Measurements from ENCODE around the gene ANO10. TPM values are rescaled to one million over a fixed set of nuclear protein-coding genes. Genes with fewer than 3 reads are reported as not detected.
"Not testable (repeated sequence)": the region's sequence is repeated elsewhere in the genome, so short reads cannot be mapped to it uniquely, and the experiment has no call there.

The ANO10 gene
- total RNA-seq, 1 donor from 2014 or later, result 6.0 TPM

GRCh38 chr3:43366885-43367284 is 254.9 kb downstream of the ANO10 start:
- no peaks in the 10 kb centered on the region for H3K36me3 Mint-ChIP-seq (ENCODE audit: low read depth)
- no peaks in the 10 kb centered on the region for H3K27me3 Mint-ChIP-seq
- H3K27ac Mint-ChIP-seq, result no peak overlapping the region
- intact Hi-C loops (cut with micrococcal nuclease), result no loop called here
- no peaks in the 10 kb centered on the region for H3K9me3 Mint-ChIP-seq
- no peak for DNase-seq
- H3K4me3 Mint-ChIP-seq, result no peak overlapping the region
- no peaks in the 10 kb centered on the region for H3K4me1 Mint-ChIP-seq

- no peaks in the 10 kb centered on the region for H3K36me3 Mint-ChIP-seq (ENCODE audit: low read depth)
- H3K9me3 Mint-ChIP-seq, result no peaks in the 10 kb centered on the region
- no peaks in the 10 kb centered on the region for H3K27me3 Mint-ChIP-seq
- intact Hi-C loops (cut with micrococcal nuclease), result no loop called here
- no peak overlapping the region for H3K27ac Mint-ChIP-seq
- no peaks in the 10 kb centered on the region for H3K4me1 Mint-ChIP-seq
- DNase-seq, result no peak
- H3K4me3 Mint-ChIP-seq, result no peak overlapping the region
Measured at GRCh38 chr3:43366481-43366880, 255.3 kb downstream of the ANO10 start.

- no peak for DNase-seq
- Mint-ChIP-seq H3K4me1 (no peaks in the 10 kb centered on the region), H3K27ac (no peak overlapping the region), H3K4me3 (no peak overlapping the region), H3K36me3 (ENCODE audit: low read depth) (no peaks in the 10 kb centered on the region), H3K27me3 (no peaks in the 10 kb centered on the region), H3K9me3 (no peaks in the 10 kb centered on the region)
- intact Hi-C loops (cut with micrococcal nuclease), result no loop called here
Measured at GRCh38 chr3:43365601-43366305, 256.1 kb downstream of the ANO10 start.

- H3K9me3 Mint-ChIP-seq, result no peaks in the 10 kb centered on the region
- intact Hi-C loops (cut with micrococcal nuclease), result no loop called here
- no peak for DNase-seq
- no peaks in the 10 kb centered on the region for H3K4me1 Mint-ChIP-seq
- no peaks in the 10 kb centered on the region for H3K36me3 Mint-ChIP-seq (ENCODE audit: low read depth)
- H3K27me3 Mint-ChIP-seq, result no peaks in the 10 kb centered on the region
- H3K4me3 Mint-ChIP-seq, result no peak overlapping the region
- H3K27ac Mint-ChIP-seq, result no peak overlapping the region
Measured at GRCh38 chr3:43364926-43365325, 256.9 kb downstream of the ANO10 start.

- no peaks in the 10 kb centered on the region for H3K36me3 Mint-ChIP-seq (ENCODE audit: low read depth)
- H3K4me3 Mint-ChIP-seq, result no peak overlapping the region
- intact Hi-C loops (cut with micrococcal nuclease), result no loop called here
- H3K27me3 Mint-ChIP-seq, result no peaks in the 10 kb centered on the region
- no peak overlapping the region for H3K27ac Mint-ChIP-seq
- DNase-seq, result no peak
- H3K9me3 Mint-ChIP-seq, result no peaks in the 10 kb centered on the region
- H3K4me1 Mint-ChIP-seq, result no peaks in the 10 kb centered on the region
Measured at GRCh38 chr3:43364494-43364893, 257.3 kb downstream of the ANO10 start.

GRCh38 chr3:43363621-43364266 is 258.1 kb downstream of the ANO10 start:
- H3K36me3 Mint-ChIP-seq (ENCODE audit: low read depth), result no peaks in the 10 kb centered on the region
- intact Hi-C loops (cut with micrococcal nuclease), result no loop called here
- no peaks in the 10 kb centered on the region for H3K4me1 Mint-ChIP-seq
- no peak overlapping the region for H3K4me3 Mint-ChIP-seq
- DNase-seq, result no peak
- H3K27ac Mint-ChIP-seq, result no peak overlapping the region
- no peaks in the 10 kb centered on the region for H3K9me3 Mint-ChIP-seq
- H3K27me3 Mint-ChIP-seq, result no peaks in the 10 kb centered on the region

GRCh38 chr3:43362961-43363360 is 258.9 kb downstream of the ANO10 start:
- intact Hi-C loops (cut with micrococcal nuclease), result no loop called here
- DNase-seq, result no peak
- Mint-ChIP-seq H3K4me3 (no peak overlapping the region), H3K36me3 (ENCODE audit: low read depth) (no peaks in the 10 kb centered on the region), H3K27me3 (no peaks in the 10 kb centered on the region), H3K27ac (no peak overlapping the region), H3K9me3 (peaks cover 3% of the 10 kb centered on the region), H3K4me1 (no peaks in the 10 kb centered on the region)

GRCh38 chr3:43362183-43362582 is 259.6 kb downstream of the ANO10 start:
- Mint-ChIP-seq H3K4me3 (no peak overlapping the region), H3K9me3 (peaks cover 10% of the 10 kb centered on the region), H3K27ac (no peak overlapping the region), H3K36me3 (ENCODE audit: low read depth) (peaks cover 3% of the 10 kb centered on the region), H3K4me1 (no peaks in the 10 kb centered on the region), H3K27me3 (no peaks in the 10 kb centered on the region)
- intact Hi-C loops (cut with micrococcal nuclease), result no loop called here
- DNase-seq, result no peak

- Mint-ChIP-seq H3K36me3 (ENCODE audit: low read depth) (peaks cover 4% of the 10 kb centered on the region), H3K4me1 (no peaks in the 10 kb centered on the region), H3K4me3 (no peak overlapping the region), H3K27ac (no peak overlapping the region), H3K9me3 (peaks cover 12% of the 10 kb centered on the region), H3K27me3 (no peaks in the 10 kb centered on the region)
- intact Hi-C loops (cut with micrococcal nuclease), result no loop called here
- DNase-seq, result no peak
Measured at GRCh38 chr3:43361077-43361476, 260.7 kb downstream of the ANO10 start.

- Mint-ChIP-seq H3K36me3 (ENCODE audit: low read depth) (peaks cover 50% of the 10 kb centered on the region), H3K9me3 (peaks cover 43% of the 10 kb centered on the region)
- H3K4me3 Mint-ChIP-seq; H3K27ac Mint-ChIP-seq; DNase-seq; intact Hi-C loops (cut with micrococcal nuclease); H3K4me1 Mint-ChIP-seq; H3K27me3 Mint-ChIP-seq: not testable (repeated sequence)
Measured at GRCh38 chr3:43356033-43356432, 265.8 kb downstream of the ANO10 start.

- intact Hi-C loops (cut with micrococcal nuclease), result no loop called here
- Mint-ChIP-seq H3K27ac (no peak overlapping the region), H3K9me3 (peaks cover 43% of the 10 kb centered on the region), H3K4me3 (no peak overlapping the region), H3K4me1 (peaks cover under 1% of the 10 kb centered on the region), H3K36me3 (ENCODE audit: low read depth) (peaks cover 67% of the 10 kb centered on the region), H3K27me3 (no peaks in the 10 kb centered on the region)
- DNase-seq, result no peak
Measured at GRCh38 chr3:43353923-43354670, 267.7 kb downstream of the ANO10 start.

- H3K4me1 Mint-ChIP-seq, result peaks cover 7% of the 10 kb centered on the region
- no peak for DNase-seq
- intact Hi-C loops (cut with micrococcal nuclease), result no loop called here
- H3K27ac Mint-ChIP-seq, result no peak overlapping the region
- H3K36me3 Mint-ChIP-seq (ENCODE audit: low read depth), result peaks cover 74% of the 10 kb centered on the region
- no peak overlapping the region for H3K4me3 Mint-ChIP-seq
- no peaks in the 10 kb centered on the region for H3K27me3 Mint-ChIP-seq
- peaks cover 41% of the 10 kb centered on the region for H3K9me3 Mint-ChIP-seq
Measured at GRCh38 chr3:43353393-43353792, 268.4 kb downstream of the ANO10 start.

- peaks cover 29% of the 10 kb centered on the region for H3K9me3 Mint-ChIP-seq
- intact Hi-C loops (cut with micrococcal nuclease), result no loop called here
- H3K4me1 Mint-ChIP-seq, result peaks cover 37% of the 10 kb centered on the region
- no peak for DNase-seq
- no peak overlapping the region for H3K4me3 Mint-ChIP-seq
- H3K27me3 Mint-ChIP-seq, result no peaks in the 10 kb centered on the region
- no peak overlapping the region for H3K27ac Mint-ChIP-seq
- peaks cover 86% of the 10 kb centered on the region for H3K36me3 Mint-ChIP-seq (ENCODE audit: low read depth)
Measured at GRCh38 chr3:43349716-43350115, 272.1 kb downstream of the ANO10 start.

GRCh38 chr3:43348852-43349574 is 272.8 kb downstream of the ANO10 start:
- Mint-ChIP-seq H3K4me3 (peak overlapping the region; percentile 36), H3K4me1 (peaks cover 43% of the 10 kb centered on the region), H3K36me3 (ENCODE audit: low read depth) (peaks cover 85% of the 10 kb centered on the region), H3K27ac (peak overlapping the region; percentile 53), H3K9me3 (peaks cover 22% of the 10 kb centered on the region), H3K27me3 (no peaks in the 10 kb centered on the region)
- DNase-seq, result no peak
- intact Hi-C loops (cut with micrococcal nuclease), result no loop called here

Measured in activated CD4-positive, alpha-beta T cell treated with anti-CD3 and anti-CD28 coated beads, Interleukin-2, amount 10 ng/mL, durations not matched to agents 24 days and 14 days (primary cell).